ENCODE data around the gene OTUB1.
"Not testable (repeated sequence)": the region's sequence is repeated elsewhere in the genome, so short reads cannot be mapped to it uniquely, and the experiment has no call there.

Gene OTUB1, protein sequence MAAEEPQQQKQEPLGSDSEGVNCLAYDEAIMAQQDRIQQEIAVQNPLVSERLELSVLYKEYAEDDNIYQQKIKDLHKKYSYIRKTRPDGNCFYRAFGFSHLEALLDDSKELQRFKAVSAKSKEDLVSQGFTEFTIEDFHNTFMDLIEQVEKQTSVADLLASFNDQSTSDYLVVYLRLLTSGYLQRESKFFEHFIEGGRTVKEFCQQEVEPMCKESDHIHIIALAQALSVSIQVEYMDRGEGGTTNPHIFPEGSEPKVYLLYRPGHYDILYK

DNA sequence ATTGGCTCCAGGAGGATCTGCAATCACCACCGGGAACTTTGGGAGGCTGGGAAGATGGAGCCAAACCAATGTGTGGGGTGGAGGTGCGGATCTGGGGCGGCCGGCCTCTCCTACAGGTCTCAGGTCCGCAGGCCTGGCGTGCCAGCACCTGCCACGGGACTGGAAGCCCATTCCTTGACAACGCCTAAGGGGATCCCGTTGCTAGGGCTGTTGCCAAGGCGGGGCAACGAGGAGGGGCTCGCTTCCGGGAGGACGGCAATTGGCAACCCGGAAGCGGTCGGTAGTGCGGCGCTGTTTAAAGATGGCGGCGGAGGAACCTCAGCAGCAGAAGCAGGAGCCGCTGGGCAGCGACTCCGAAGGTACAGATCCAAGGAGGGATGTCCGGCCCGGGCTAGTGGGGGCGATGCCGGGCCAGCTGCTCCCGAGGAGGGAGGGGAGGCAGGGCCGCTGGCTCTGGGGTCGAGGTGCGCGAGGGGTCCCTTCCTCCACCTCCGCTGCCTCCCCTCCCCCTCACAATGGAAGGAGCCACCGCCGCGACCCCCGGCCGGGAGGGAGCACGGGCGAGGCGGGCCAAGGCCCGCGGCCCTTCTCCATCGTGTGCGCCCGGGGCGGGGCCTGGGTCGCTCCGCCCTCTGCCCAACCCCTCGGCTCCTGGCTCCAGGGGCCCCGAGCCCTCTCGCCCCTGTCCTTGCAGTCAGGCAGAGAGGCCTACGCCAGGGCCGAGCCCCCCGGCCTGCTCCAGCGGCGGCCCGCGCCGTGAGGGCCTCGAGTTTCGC, at the start of gene OTUB1:
OTUB1 (plus strand) TSS at position 283 of the 776 bp plus-strand sequence; CDS start at position 302, 19 bp downstream.
- in situ Hi-C loops (cut with HindIII; ENCODE audit: low sequenced_read_pairs): no loop called here

DNA sequence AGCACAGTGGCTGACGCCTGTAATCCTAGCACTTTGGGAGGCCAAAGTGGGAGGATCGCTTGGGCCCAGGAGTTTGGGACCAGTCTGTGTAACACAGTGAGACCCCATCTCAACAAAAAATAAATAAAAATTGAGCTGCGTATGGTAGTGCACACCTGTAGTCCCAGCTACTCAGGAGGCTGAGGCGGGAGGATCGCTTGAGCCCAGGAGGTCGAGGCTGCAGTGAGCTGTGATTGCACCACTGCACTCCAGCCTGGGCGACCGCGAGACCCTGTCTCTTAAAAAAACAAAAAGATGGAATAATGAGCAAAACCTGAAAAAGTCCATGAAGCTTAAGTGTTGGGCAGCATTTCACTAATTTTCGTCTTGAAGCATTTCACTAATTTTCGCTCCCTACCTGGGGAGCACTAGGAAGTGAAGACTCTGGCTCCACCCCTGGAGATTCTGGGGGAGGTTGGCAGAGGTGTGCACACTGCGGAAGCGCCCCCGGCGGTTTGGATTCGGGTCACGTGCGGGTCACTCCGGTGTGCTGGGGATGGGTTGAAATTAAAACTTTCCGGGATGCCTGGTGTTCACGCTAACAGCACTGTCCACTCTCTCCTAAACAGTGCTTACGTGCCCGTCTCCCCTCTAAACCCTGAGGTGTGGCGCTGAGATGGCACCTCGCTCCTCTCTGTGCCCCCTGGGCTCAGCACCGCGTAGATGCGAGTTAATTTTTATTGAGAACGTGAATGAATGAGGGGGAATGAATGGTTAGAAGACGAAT, 48.3 kb upstream of the OTUB1 start:
- in situ Hi-C loops (cut with HindIII; ENCODE audit: low sequenced_read_pairs): no loop called here

DNA sequence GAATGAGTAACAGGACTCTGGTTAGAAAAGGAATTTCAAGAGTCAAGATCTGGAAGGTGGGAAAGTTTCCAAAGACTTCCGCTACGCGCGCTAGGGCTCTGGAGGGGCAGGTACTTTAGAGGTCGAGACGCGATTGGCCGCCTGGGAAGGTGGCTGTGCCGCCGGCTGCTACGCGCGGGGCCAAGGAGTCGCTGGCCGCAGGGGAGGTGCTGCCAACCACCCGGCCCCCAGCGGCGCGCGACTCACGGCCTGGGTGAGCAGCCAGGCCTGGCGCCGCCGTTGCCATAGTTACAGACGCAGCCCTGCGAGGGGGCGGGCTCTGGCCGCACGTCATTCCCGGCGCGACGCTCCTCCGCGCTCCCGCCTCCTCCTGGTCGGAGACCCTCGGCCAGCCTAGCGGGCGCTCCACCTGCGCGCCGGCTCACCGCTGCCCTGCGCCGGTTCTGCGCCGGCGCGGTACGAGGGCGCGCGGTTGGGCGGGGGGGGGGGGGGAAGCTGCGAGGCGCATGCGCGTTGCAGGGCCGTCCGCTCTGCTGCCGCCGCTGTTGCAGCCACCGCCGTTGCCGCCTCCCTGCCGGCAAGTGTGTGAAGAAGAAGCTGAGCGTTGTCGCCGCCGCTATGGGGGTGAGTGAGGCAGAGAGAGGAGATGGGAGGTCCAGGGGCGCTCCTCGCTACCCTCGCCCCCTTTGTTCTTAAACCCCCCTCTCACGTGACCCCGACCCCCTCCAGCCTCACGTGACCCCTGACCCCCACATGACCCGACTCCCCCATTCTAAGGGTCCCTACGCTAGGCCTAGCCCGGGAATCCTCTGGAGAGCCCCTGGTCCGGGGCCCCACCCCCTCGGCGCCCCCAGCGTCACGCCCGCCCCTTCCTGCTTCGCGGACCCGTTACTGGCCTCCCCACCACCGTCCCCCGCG, 47.5 kb upstream of the OTUB1 start, which contains the start of gene NAA40:
NAA40 (plus strand) TSS at position 524 of the 918 bp plus-strand sequence; CDS start at position 619, 95 bp downstream.
- in situ Hi-C loops (cut with HindIII; ENCODE audit: low sequenced_read_pairs): no loop called here

DNA sequence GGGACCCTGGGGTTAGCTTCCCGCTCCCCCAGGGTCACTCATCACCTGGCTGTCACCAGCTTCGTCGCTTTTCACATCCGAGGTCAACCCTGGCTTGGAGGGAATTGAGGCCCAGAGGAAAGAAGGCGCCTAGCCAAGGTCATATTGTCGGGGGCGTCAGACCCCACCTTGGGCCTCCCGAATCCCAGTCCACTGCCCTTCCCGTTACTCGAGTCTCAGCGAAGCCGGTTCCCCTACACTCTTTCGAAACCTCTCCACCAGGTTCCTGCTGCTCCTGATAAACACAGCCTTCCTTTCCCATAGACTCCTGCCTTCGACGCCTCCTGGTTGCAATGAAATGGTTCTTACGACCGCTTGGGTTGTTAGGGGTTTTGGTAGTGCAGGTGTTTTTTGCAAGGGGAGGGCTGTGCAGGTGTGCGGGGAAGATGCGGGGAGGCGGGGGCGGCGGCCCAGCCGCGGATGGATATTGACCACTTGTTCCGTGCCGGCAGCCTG, 46.8 kb upstream of the OTUB1 start:
- in situ Hi-C loops (cut with HindIII; ENCODE audit: low sequenced_read_pairs): no loop called here

DNA sequence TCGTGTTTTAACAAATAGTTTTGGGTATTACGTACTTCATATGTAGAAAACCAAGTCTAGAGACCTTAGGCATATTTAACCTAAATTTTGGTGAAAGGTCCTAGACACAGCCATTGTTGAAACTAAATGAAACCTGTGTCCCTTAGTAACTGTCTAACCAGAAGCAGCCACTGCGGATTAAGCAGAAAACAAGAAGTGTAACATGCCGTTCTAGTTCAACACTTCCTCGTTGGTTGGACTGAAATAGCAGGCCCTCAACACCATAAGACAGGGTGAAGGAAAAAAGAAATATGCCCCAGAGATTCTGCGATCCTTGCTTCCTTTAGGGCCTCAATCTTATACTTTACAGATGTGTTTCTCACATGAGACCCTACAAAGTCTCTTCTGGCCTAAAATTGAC, 45.5 kb upstream of the OTUB1 start:
- in situ Hi-C loops (cut with HindIII; ENCODE audit: low sequenced_read_pairs): no loop called here

DNA sequence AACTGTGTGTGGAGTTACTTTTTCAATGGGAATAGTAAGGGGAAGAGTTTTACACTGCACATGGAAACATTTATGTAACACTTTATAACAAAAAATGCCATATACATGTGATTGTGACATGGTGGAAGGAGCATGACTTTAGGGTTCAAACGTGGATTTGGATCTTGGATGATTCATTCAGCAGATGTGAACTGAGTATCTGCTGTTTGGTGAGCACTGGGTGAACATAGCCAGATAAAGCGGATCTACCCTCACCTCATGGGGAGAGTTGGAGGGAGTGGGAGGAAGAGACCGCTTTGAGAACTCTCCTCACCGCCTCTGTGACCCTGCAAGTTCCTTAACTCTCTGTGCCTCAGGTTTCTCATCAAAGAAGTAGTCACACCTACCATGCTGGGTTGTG, 44.3 kb upstream of the OTUB1 start:
- in situ Hi-C loops (cut with HindIII; ENCODE audit: low sequenced_read_pairs): no loop called here

DNA sequence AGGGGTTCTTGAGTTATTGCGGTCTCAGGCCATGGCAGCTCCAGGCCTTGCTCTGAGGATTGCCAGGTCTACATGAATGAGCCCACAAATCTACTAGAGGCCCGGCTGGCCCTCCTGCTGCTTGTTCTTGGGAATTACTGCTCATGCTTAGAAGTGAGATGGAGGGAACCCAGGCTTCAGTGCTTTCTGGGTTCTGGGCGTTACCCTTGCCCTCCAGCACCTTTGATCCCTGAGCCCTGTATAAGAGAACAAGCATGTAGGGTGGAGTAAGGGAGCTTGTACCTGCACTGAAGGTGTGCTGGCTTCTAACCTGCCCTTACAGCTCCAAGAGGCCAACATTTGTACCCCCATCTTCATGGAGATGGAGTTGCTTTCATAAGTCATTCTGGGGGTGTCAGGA, 43.4 kb upstream of the OTUB1 start:
- in situ Hi-C loops (cut with HindIII; ENCODE audit: low sequenced_read_pairs): no loop called here

DNA sequence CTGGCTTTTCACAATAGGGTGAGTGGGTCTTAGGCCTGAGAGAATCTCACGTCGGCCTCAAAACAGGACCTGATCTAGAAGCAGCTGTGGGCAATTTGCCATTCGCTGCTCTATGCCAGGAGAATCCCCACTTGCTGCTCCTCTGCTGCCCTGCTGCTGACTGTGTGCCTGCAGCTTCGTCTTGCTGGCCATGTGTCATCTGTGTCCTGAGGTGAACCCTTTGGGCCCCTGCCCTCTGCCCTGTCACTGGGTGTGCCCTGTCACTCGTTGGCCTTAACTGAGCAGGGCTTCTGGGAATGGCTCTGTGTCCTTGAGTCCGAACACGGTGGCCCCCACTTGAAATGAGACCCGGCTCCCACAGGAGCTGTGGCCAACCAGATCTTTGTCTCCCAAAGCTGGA, 41.3 kb upstream of the OTUB1 start:
- in situ Hi-C loops (cut with HindIII; ENCODE audit: low sequenced_read_pairs): no loop called here

DNA sequence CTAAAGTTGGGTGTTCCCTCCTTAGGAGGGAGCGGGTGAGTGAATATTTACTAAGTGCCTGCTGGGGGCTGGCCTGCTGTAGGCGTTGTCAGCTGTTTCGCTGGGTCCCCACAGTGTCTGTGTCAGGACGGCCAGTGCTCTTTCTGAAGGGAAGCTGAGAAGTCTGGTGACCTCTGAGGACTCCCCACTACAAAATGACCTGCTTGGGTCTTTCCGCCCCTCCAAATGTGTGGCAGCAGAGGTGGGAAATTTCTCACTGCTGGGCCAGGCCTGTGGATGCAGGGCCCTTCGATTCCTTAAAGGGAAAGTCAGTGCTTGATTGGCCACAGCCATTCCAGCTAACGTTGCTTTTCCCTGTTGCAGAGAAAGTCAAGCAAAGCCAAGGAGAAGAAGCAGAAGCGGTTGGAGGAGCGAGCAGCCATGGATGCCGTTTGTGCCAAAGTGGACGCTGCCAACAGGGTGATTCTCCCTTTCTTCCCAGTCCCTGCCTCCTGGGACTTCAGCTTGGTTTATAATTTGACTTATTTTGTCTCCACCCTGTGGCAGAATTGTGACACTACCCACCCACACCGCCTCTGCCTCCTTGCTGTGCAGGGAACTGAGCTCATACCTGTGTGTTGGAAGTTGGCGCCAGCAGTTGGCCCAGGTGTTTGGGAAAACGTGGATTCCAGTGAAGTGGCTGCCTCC, 40.6 kb upstream of the OTUB1 start:
- in situ Hi-C loops (cut with HindIII; ENCODE audit: low sequenced_read_pairs): no loop called here

DNA sequence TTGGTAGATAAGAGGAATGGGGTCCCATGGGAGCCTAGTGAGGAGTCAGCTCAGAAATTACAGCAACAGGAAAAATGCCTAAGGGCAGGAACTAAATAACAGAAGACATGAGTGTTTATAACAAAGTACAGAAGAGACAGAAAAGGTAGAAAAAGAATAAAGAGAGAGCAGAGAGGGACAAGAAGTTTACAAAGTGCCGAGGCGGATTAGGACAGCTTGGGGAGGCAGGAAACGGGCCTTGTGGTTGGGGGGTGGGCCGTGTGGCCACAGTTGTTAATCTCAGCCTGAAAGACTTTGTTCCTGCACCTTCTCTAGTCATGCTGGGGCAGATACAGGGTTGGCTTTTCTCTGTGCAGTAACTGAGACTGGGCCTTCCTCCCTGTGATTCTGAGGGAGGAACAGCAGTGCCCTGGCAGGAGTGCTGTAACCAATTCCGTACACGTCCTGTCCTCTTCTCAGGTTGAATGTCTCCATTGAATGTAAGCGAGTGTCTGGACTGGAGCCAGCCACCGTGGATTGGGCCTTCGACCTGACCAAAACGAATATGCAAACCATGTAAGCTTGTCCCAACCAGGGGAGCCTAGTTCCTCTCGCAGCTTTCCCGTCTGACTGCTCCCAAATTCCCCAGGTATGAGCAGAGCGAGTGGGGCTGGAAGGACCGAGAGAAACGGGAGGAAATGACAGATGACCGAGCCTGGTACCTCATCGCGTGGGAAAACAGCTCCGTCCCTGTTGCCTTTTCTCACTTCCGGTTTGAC, 34.3 kb upstream of the OTUB1 start:
- in situ Hi-C loops (cut with HindIII; ENCODE audit: low sequenced_read_pairs): loop anchor here (10.0 kb wide), 1 partner anchor 53 kb away; no protein-coding TSS in a partner anchor

DNA sequence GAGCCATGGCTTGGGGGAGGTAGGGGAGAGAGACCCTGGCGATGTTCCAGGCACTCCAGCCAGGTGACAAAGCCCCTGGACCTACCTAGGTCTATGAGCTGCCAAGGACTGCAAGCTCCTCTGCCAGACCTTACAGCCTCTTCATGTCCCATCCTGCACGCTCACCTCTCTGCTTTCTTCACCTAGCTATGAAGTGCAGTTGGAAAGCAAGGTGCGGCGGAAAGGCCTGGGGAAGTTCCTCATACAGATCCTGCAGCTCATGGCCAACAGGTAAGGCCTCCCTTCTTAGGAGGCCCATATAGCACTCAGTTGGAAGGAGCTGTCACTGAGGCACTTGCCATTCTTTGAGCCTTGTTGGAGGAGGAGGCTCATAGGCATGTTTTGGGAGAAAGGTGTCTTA, 33.7 kb upstream of the OTUB1 start:
- in situ Hi-C loops (cut with HindIII; ENCODE audit: low sequenced_read_pairs): loop anchor here (10.0 kb wide), 1 partner anchor 52 kb away; no protein-coding TSS in a partner anchor

DNA sequence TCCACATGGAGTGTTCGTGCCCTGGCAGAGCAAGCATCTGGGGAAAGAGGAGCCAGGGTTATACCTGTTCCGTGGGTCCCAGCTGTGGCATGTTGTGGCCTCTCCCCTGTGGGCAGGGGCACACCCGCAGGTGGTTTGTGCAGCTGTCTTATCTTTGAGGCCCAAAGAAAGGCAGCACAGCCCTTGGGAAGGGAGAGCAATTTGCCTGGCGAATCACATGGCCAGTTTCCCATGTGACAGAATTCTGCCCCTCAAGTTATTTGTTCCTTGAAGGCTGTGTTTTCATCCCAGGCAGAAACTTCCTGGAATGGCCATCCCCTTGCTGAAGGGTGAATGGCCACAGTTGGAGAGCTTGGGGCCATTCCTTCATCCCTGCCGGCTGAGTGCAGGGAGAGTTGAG, 28.2 kb upstream of the OTUB1 start:
- in situ Hi-C loops (cut with HindIII; ENCODE audit: low sequenced_read_pairs): loop anchor here (10.0 kb wide), 1 partner anchor 47 kb away; no protein-coding TSS in a partner anchor

DNA sequence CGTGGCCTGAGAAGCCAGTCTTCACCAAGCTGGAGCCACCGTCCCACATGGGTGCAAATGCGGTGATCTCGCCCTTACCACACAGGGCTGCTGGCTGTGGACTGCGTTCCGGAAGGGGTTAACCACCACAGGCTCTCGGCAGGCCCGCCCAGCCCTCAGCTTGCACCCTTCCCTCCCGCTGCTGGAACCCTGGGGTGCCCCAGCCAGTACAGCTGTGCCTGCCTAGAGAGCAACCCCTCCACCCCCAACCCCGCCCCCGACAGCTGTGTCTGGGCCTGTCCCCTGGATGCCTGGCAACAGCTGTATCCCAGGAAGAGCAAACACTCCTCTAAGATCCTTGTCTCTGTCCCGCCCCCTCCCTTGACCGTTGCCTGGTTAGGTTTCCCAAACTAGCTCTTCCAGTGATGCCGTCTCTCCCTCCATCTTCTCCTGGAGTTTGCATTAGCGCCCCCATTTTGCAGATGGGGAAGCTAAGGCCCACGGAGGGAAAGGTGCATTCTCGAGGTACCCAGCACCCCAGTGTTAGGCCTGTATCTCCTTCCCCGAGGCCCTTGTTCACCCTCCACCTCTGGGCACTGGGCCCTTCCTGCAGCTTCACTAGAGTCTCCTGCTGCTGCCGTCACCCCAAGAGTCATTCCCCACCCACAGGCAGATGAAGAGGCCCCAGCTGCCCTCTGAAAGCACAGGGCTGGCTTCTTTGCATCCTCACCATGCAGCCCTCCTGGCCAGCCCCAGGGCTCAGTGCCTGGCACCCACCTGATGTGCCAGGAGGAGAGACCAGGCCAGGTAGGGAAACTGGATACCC, 24.4 kb upstream of the OTUB1 start:
- in situ Hi-C loops (cut with HindIII; ENCODE audit: low sequenced_read_pairs): no loop called here

DNA sequence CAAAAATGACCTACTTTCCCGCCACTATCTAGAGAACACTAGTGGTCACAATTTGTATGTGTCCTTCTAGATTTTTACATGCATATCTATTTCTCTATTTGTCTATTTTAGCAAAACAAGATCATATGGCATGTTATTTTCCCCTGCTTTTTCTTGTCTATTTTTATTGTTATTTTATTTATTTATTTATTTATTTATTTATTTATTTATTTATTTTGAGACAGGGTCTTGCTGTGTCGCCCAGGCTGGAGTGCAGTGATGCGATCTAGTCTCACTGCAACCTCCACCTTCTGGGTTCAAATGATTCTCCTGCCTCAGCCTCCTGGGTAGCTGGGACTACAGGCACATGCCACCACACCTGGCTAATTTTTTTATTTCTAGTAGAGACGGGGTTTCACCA, 22.3 kb upstream of the OTUB1 start:
- in situ Hi-C loops (cut with HindIII; ENCODE audit: low sequenced_read_pairs): not testable (repeated sequence)

DNA sequence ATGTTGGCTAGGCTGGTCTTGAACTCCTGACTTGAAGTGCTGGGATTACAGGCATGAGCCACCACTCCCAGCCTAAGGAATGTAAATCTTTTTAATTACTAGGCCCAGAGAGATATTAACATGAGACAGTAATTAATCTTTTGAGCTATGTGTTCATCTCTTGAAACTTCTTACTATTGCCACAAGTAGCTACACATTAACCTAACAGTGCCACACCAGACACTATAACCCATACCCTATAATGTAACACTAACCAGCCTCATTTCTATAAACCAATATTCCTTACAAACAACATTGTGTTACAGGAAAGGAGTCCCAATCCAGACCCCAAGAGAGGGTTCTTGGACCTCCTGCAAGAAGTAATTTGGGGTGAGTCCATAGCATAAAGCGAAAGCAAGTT, 19.8 kb upstream of the OTUB1 start:
- in situ Hi-C loops (cut with HindIII; ENCODE audit: low sequenced_read_pairs): no loop called here

DNA sequence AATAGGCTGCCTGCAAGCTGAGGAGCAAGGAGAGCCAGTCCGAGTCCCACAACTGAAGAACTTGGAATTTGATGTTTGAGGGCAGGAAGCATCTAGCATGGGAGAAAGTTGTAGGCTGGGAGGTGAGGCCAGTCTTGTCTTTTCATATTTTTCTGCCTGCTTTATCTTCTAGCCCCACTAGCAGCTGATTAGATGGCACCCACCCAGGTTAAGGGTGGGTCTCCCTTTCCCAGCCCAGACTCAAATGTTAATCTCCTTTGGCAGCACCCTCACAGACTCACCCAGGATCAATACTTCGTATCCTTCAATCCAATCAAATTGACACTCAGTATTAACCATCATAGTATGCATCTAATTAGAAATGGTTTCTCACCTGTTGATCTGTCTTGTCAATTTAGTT, 16.8 kb upstream of the OTUB1 start:
- in situ Hi-C loops (cut with HindIII; ENCODE audit: low sequenced_read_pairs): no loop called here

DNA sequence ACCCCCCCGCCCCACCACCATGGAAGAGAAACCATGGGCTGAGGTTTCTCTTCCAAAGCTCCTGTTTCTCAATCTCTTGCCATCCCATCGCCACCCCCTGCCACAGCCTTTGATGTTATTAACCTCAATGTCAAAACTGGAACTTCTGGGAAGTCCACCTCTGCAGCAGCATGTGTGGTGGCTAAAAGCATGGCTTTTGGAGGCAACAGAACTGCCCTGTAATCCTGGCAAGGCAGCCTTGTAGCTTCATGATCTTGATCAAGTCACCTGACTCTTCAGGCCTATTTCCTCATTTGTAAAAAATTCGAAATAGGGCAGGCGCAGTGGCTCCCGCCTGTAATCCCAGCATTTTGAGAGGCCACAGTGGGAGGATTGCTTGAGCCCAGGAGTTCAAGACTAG, 15.3 kb upstream of the OTUB1 start:
- in situ Hi-C loops (cut with HindIII; ENCODE audit: low sequenced_read_pairs): no loop called here

DNA sequence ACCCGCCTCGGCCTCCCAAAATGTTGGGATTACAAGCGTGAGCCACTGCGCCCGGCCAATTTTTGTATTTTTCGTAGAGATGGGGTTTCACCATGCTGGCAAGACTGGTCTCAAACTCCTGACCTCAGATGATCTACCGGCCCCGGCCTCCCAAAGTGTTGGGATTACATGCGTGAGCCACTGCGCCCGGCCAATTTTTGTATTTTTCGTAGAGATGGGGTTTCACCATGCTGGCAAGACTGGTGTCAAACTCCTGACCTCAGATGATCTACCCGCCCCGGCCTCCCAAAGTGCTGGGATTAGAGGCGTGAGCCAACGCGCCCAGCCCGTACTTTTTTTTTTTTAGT, 12.4 kb upstream of the OTUB1 start:
- in situ Hi-C loops (cut with HindIII; ENCODE audit: low sequenced_read_pairs): not testable (repeated sequence)

All from DLD1 (cell line).